Endothelial cell of umbilical vein (primary cell): ENCODE results near the gene FAU. TPM values are rescaled to one million over a fixed set of nuclear protein-coding genes. Genes with fewer than 3 reads are reported as not detected.
A peak's percentile ranks its signal among the peaks of the same experiment; 100 is the strongest.

Experiments
- BruUV-seq: library from RNA; stranded (reverse); fragments of 400-500 nt; replicated peaks from 2 replicates; lab custom pipeline; 2021; lab: Mats Ljungman, UMichigan
- CTCF ChIA-PET: fragments of 300-600, 350-600 bp; sonication (Branson Sonifier 250); formaldehyde crosslinking; loops from one replicate; lab custom pipeline; 2021; ENCODE audit warnings: antibody characterized with exemption, inconsistent platforms; lab: Charles Lee
- POLR2A ChIA-PET: fragments of 300-600, 350-600 bp; sonication (Branson Sonifier 250); formaldehyde crosslinking; loops from one replicate; lab custom pipeline; 2021; ENCODE audit warnings: antibody characterized with exemption, inconsistent platforms; lab: Charles Lee
- DNase-seq: peaks from one replicate; pipeline ENCODE4 v3.0.0-alpha.2; 2011; ENCODE audit warnings: low read depth, low spot score
- FAIRE-seq: peaks from 2 replicates; lab custom pipeline; 2011; peaks lifted over from hg19 to GRCh38; lab: Jason Lieb, UNC
- H2AFZ ChIP-seq: 2 replicates; pipeline ENCODE4 v1.6.0; 2012; ENCODE audit warnings: low read depth, low read length, control low read depth, inconsistent platforms
- H3K27ac ChIP-seq: 2 replicates; pipeline ENCODE4 v1.5.1; 2011; ENCODE audit warnings: low read depth, mild to moderate bottlenecking, control low read depth, low read length, moderate library complexity; ENCODE audit not compliant: insufficient read depth
- H3K27me3 ChIP-seq, 2 experiments: 2 replicates each; pipeline versions ENCODE4 v1.6.0 to v1.6.1; 2011; ENCODE audit warnings: low read length in 2 of 2, mixed read lengths in 1 of 2; ENCODE audit not compliant: control insufficient read depth in 2 of 2, insufficient read depth in 2 of 2
- H3K36me3 ChIP-seq, 2 experiments: 2 replicates in 1 of 2; 3 replicates in 1 of 2; pipeline ENCODE4 v1.5.1; 2011; ENCODE audit warnings: low read length in 2 of 2, mild to moderate bottlenecking in 1 of 2, moderate library complexity in 1 of 2; ENCODE audit not compliant: control insufficient read depth in 2 of 2, insufficient read depth in 2 of 2; ENCODE audit errors: extremely low read depth in 1 of 2
- H3K4me1 ChIP-seq: 3 replicates; pipeline ENCODE4 v1.5.1; 2011; ENCODE audit warnings: mild to moderate bottlenecking, low read length; ENCODE audit not compliant: control insufficient read depth, insufficient read depth; ENCODE audit errors: extremely low read depth
- H3K4me2 ChIP-seq: 2 replicates; pipeline ENCODE4 v1.6.1; 2011; ENCODE audit warnings: low read length, control low read depth, mixed read lengths; ENCODE audit not compliant: insufficient read depth
- H3K4me3 ChIP-seq, 3 experiments: fragments of 200-600 bp in 1 of 3; sonication (generic), shearing (Covaris generic) in 1 of 3; replicated peaks in 1 of 3; 2 replicates each; pipeline ENCODE4 v1.5.1; 2011 to 2016; ENCODE audit warnings: control low read depth in 3 of 3, low read length in 3 of 3, mild to moderate bottlenecking in 2 of 3, inconsistent platforms in 1 of 3, low read depth in 1 of 3, moderate library complexity in 1 of 3; ENCODE audit not compliant: insufficient read depth in 1 of 3
- H3K79me2 ChIP-seq: 2 replicates; pipeline ENCODE4 v1.6.0; 2012; ENCODE audit warnings: low read length, inconsistent platforms; ENCODE audit not compliant: control insufficient read depth, insufficient read depth
- H3K9ac ChIP-seq: replicated peaks from 2 replicates; pipeline ENCODE3; 2011; ENCODE audit warnings: low read length, control low read depth; ENCODE audit not compliant: insufficient read depth; ENCODE audit errors: extremely low read depth
- H3K9me1 ChIP-seq: replicated peaks from 3 replicates; pipeline ENCODE4 v1.6.0; 2011; ENCODE audit warnings: mild to moderate bottlenecking, low read length; ENCODE audit not compliant: control insufficient read depth, insufficient read depth; ENCODE audit errors: extremely low read depth
- H3K9me3 ChIP-seq: replicated peaks from 2 replicates; pipeline ENCODE4 v1.5.1; 2012; ENCODE audit warnings: low read length, inconsistent platforms; ENCODE audit not compliant: control insufficient read depth, insufficient read depth
- H4K20me1 ChIP-seq: replicated peaks from 2 replicates; pipeline ENCODE3; 2011; ENCODE audit warnings: mild to moderate bottlenecking, low read length; ENCODE audit not compliant: control insufficient read depth, insufficient read depth; ENCODE audit errors: extremely low read depth
- CTCF ChIP-seq, 2 donors: IDR thresholded peaks; 1 replicate in 1 of 2; 2 replicates in 1 of 2; pipeline ENCODE4 v1.5.1; 2011; ENCODE audit warnings: low read length in 2 of 2, mild to moderate bottlenecking in 2 of 2, moderate library complexity in 2 of 2, control low read depth in 1 of 2, inconsistent platforms in 1 of 2, low read depth in 1 of 2; ENCODE audit not compliant: insufficient read depth in 1 of 2; ENCODE audit errors: extremely low read depth in 1 of 2
- GATA2 ChIP-seq: IDR thresholded peaks from 2 replicates; pipeline ENCODE4 v1.7.0; 2011; ENCODE audit warnings: low read depth, mild to moderate bottlenecking, moderate library complexity, mixed read lengths, low read length; ENCODE audit not compliant: insufficient read length, insufficient read depth
- POLR2AphosphoS5 ChIP-seq: IDR thresholded peaks from 2 replicates; pipeline ENCODE4 v1.6.1; 2012; ENCODE audit warnings: low read depth, mild to moderate bottlenecking, control low read depth, low read length, moderate library complexity; ENCODE audit not compliant: insufficient read depth
- dilution Hi-C: fragments of 300-500 bp; cut with MboI; formaldehyde crosslinking; loops from one replicate; pipeline ENCODE4 v1.15.0; 2019; ENCODE audit warnings: low sequenced_read_pairs; ENCODE audit not compliant: extremely low pct_ligation_motif_present
- intact Hi-C: fragments of 100-400 bp; cut with micrococcal nuclease; formaldehyde crosslinking; loops from one replicate; pipeline ENCODE4 v1.10.0; 2022
- polyA plus RNA-seq, 4 experiments: library from polyadenylated mRNA; depleted of rRNA in 3 of 4; stranded (reverse) in 3 of 4; unstranded in 1 of 4; fragments of >200 nt; gene quantifications; 2 replicates each; pipeline versions ENCODE4 v1.2.1 to v1.2.3, GENCODE V29; 2011 to 2012; ENCODE audit warnings: missing spikeins in 1 of 4
- total RNA-seq: library from RNA; stranded (reverse); gene quantifications from 2 replicates; pipeline ENCODE4 v1.2.3, GENCODE V29; 2021

FAU gene
- total and polyA plus RNA-seq, 2 donors (not counting 3 experiments of a cell fraction or from before 2014, with no cell fraction given): 741 to 746 TPM

GRCh38 chr11:65110354-65110861 is 11.5 kb downstream of the FAU start:
- FAIRE-seq: peak; percentile 98
- Histone ChIP-seq H3K27me3 (no peaks in the 10 kb centered on the region), H3K36me3 (peaks cover 0 to 16% of the 10 kb centered on the region in 2 experiments), H3K4me3 (no peak overlapping the region), H3K4me1 (peaks cover 11% of the 10 kb centered on the region), H3K9me1 (no peaks in the 10 kb centered on the region), H3K9me3 (no peaks in the 10 kb centered on the region), H3K4me2 (no peak overlapping the region), H3K27ac (no peak overlapping the region), H4K20me1 (no peaks in the 10 kb centered on the region), H3K79me2 (peaks cover 3% of the 10 kb centered on the region), H2AFZ (no peak overlapping the region), H3K9ac (no peak overlapping the region)
- peak; percentile 87 for DNase-seq
- intact Hi-C loops (loop anchor here (2.0 to 5.0 kb wide), 5 partner anchors 14 to 193 kb away; partner anchors contain the start of genes ATG2A, CDCA5, SAC3D1 and VPS51), dilution Hi-C loops (no loop called here)
- POLR2A ChIA-PET: interaction anchor here (1.0 kb wide), 1 partner anchor 14 kb away, joined by 6 read pairs; the partner anchor contains the start of gene VPS51
- TF ChIP-seq GATA2: no peak
- TF ChIP-seq POLR2AphosphoS5: peak; percentile 44
- peak; percentile 94 to 96 for TF ChIP-seq CTCF (IDR thresholded peaks at IDR 0.05; ENCODE audit: extremely low read depth in 1 of 2, insufficient read depth in 1 of 2, low read depth in 1 of 2, low read length in 2 of 2)
- CTCF ChIA-PET: interaction anchor here (0.6 to 3.7 kb wide), 19 partner anchors 8 to 778 kb away, joined by 3 to 56 read pairs (median 4); partner anchors contain the start of genes ARL2, CAPN1, FAU and FIBP
- no TSS peak for BruUV-seq
